ENCODE data around the gene CXXC5.

DNA sequence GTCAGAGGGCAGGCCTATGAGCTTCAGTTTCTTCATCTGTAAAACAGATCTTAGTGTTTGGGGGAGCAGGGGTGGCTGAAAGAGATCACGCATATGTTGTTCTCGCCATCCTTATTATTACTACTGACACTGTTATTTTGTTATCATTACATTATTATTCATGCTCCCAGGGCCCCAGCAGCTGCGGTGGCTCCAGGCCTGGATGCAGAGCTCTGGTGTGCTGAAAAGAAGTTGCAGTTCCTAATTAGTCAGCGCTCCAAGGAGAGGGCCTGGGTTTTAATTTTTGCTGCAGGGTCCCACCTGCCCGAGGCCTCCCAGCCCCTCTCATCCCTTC is 19.5 kb downstream of the CXXC5 start:
- TF ChIP-seq POLR2A (IDR thresholded peaks at IDR 0.05): no peak
- TF ChIP-seq, protein P1, sequence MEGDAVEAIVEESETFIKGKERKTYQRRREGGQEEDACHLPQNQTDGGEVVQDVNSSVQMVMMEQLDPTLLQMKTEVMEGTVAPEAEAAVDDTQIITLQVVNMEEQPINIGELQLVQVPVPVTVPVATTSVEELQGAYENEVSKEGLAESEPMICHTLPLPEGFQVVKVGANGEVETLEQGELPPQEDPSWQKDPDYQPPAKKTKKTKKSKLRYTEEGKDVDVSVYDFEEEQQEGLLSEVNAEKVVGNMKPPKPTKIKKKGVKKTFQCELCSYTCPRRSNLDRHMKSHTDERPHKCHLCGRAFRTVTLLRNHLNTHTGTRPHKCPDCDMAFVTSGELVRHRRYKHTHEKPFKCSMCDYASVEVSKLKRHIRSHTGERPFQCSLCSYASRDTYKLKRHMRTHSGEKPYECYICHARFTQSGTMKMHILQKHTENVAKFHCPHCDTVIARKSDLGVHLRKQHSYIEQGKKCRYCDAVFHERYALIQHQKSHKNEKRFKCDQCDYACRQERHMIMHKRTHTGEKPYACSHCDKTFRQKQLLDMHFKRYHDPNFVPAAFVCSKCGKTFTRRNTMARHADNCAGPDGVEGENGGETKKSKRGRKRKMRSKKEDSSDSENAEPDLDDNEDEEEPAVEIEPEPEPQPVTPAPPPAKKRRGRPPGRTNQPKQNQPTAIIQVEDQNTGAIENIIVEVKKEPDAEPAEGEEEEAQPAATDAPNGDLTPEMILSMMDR (IDR thresholded peaks at IDR 0.05): no peak
